Kidney (tissue), 14 donors: ENCODE results near the gene ANOS1. TPM values are rescaled to one million over a fixed set of nuclear protein-coding genes. Genes with fewer than 3 reads are reported as not detected.
A peak's percentile ranks its signal among the peaks of the same experiment; 100 is the strongest.

Source experiments
- DNase-seq, 5 donors: peaks; one replicate each; pipeline ENCODE4 v3.0.0-alpha.2; 2013 to 2020
- FAIRE-seq: peaks from 2 replicates; lab custom pipeline; 2012; peaks lifted over from hg19 to GRCh38; lab: Jason Lieb, UNC
- H3K27ac ChIP-seq, 2 donors: one replicate each; pipeline ENCODE4 v1.7.0; 2013; ENCODE audit warnings: low read depth in 2 of 2, low read length in 2 of 2, inconsistent platforms in 1 of 2
- H3K27me3 ChIP-seq: one replicate; pipeline ENCODE4 v1.7.1; 2013; ENCODE audit warnings: low read length, inconsistent platforms; ENCODE audit not compliant: control insufficient read depth, insufficient read depth
- H3K36me3 ChIP-seq, 3 donors: one replicate each; pipeline versions ENCODE4 v1.7.0 to v1.7.1; 2013; ENCODE audit warnings: low read length in 3 of 3, control low read depth in 1 of 3, inconsistent platforms in 1 of 3; ENCODE audit not compliant: insufficient read depth in 3 of 3, control insufficient read depth in 2 of 3
- H3K4me1 ChIP-seq, 3 donors: one replicate each; pipeline versions ENCODE4 v1.7.0 to v1.7.1; 2013; ENCODE audit warnings: low read length in 3 of 3, inconsistent platforms in 1 of 3, low read depth in 1 of 3; ENCODE audit not compliant: control insufficient read depth in 2 of 3, insufficient read depth in 2 of 3
- H3K4me3 ChIP-seq, 3 donors: one replicate each; pipeline versions ENCODE4 v1.7.0 to v1.8.1; 2013; ENCODE audit warnings: low read length in 3 of 3, control low read depth in 1 of 3, inconsistent platforms in 1 of 3
- H3K9ac ChIP-seq, 3 donors: one replicate each; pipeline versions ENCODE4 v1.7.0 to v1.7.1; 2013; ENCODE audit warnings: low read length in 3 of 3, control low read depth in 1 of 3, inconsistent platforms in 1 of 3
- H3K9me3 ChIP-seq, 3 donors: one replicate each; pipeline versions ENCODE4 v1.7.0 to v1.7.1; 2013; ENCODE audit warnings: low read length in 3 of 3, control low read depth in 1 of 3, inconsistent platforms in 1 of 3; ENCODE audit not compliant: control insufficient read depth in 2 of 3, insufficient read depth in 1 of 3
- intact Hi-C: fragments of 100-400 bp; cut with DNase I; formaldehyde crosslinking; loops from one replicate; pipeline ENCODE4 v1.11.1; 2022
- polyA plus RNA-seq: library from polyadenylated mRNA; stranded (reverse); fragments of 350-450 nt; fragmentation: Illumina TruSeq; extraction: RNeasy Lipid Tissue Mini Kit (QIAGEN cat#74804); gene quantifications from one replicate; pipeline ENCODE4 v1.2.3, GENCODE V29; 2014; ENCODE audit warnings: low read depth, low replicate concordance; ENCODE audit not compliant: insufficient read depth
- total RNA-seq: library from RNA; stranded (reverse); fragmentation: NEBNext Ultra II Directional; extraction: Animal tissue kit (Norgen Biotek cat#: 25700); gene quantifications from one replicate; pipeline ENCODE4 v1.2.1, GENCODE V29; 2021
- TF ChIP-seq, protein P1 (sequence below): IDR thresholded peaks from 3 replicates; pipeline ENCODE4 v1.5.1; 2012; ENCODE audit warnings: mild to moderate bottlenecking, moderate library complexity, borderline replicate concordance; ENCODE audit not compliant: insufficient read depth; ENCODE audit errors: extremely low read depth
- donor health status: control.
- donor health status: control.
- donor health status: control.
- donor health status: control.
- donor health status: control.
- donor health status: DM: yes; HTN: yes; CAD: no.
- donor health status: Normal renal cell carcinoma (clear cell type).

Gene ANOS1
- total and polyA plus RNA-seq, 2 donors from 2014 or later, result 0.69 to 2.3 TPM

DNA sequence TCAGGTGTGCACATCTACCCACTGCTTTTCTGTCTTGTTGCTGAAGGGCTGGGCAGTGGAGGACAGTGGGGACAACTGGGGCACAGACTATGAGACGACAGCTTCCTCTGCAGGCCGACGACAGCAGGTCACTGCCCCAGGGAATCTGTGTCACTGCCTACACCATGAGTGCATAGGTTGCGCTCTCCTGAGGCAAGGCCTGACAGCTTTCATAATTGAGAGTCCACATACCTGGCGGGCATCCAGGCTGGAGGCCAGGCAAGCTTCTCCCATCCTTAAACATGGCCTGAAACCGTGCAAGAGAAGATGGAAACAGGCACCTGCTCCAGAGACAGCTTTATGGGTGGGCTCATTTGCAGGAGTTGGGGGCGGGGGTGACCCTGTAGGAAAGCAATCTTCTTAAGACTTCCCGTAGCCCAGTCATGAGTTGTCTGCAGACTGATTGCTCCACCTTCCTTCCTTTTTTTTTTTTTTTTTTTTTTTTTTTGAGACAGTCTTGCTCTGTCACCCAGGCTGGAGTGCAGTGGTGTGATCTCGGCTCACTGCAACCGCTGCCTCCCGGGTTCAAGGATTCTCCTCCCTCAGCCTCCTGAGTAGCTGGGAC lies 2.9 kb downstream of the ANOS1 start:
- TF ChIP-seq, protein P1, sequence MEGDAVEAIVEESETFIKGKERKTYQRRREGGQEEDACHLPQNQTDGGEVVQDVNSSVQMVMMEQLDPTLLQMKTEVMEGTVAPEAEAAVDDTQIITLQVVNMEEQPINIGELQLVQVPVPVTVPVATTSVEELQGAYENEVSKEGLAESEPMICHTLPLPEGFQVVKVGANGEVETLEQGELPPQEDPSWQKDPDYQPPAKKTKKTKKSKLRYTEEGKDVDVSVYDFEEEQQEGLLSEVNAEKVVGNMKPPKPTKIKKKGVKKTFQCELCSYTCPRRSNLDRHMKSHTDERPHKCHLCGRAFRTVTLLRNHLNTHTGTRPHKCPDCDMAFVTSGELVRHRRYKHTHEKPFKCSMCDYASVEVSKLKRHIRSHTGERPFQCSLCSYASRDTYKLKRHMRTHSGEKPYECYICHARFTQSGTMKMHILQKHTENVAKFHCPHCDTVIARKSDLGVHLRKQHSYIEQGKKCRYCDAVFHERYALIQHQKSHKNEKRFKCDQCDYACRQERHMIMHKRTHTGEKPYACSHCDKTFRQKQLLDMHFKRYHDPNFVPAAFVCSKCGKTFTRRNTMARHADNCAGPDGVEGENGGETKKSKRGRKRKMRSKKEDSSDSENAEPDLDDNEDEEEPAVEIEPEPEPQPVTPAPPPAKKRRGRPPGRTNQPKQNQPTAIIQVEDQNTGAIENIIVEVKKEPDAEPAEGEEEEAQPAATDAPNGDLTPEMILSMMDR, result no peak
- Histone ChIP-seq H3K4me3 (no peak overlapping the region), H3K9me3 (no peaks in the 10 kb centered on the region), H3K36me3 (no peaks in the 10 kb centered on the region), H3K27me3 (peaks cover 25% of the 10 kb centered on the region), H3K27ac (no peak overlapping the region), H3K4me1 (no peaks in the 10 kb centered on the region), H3K9ac (no peak overlapping the region)
- peak in 1 of 5 donors; percentile 3 for DNase-seq
- no peak for FAIRE-seq
- intact Hi-C loops, result no loop called here

- H3K4me1 ChIP-seq, result no peaks in the 10 kb centered on the region
- intact Hi-C loops, result no loop called here
- DNase-seq (peak in 1 of 5 donors; percentile 13), FAIRE-seq (no peak)
- no peak overlapping the region for H3K4me3 ChIP-seq
- H3K27ac ChIP-seq, result no peak overlapping the region
- H3K36me3 ChIP-seq, result no peaks in the 10 kb centered on the region
- H3K27me3 ChIP-seq, result peaks cover 25% of the 10 kb centered on the region
- no peaks in the 10 kb centered on the region for H3K9me3 ChIP-seq
- TF ChIP-seq, protein P1, result no peak
- no peak overlapping the region for H3K9ac ChIP-seq
Measured at GRCh38 chrX:8726031-8726652, 5.8 kb downstream of the ANOS1 start.

GRCh38 chrX:8724300-8724699 lies 7.6 kb downstream of the ANOS1 start:
- no peaks in the 10 kb centered on the region for H3K4me1 ChIP-seq
- no peaks in the 10 kb centered on the region for H3K9me3 ChIP-seq
- no peak overlapping the region for H3K27ac ChIP-seq
- intact Hi-C loops, result no loop called here
- TF ChIP-seq, protein P1, result no peak
- FAIRE-seq (no peak), DNase-seq (no peak)
- no peaks in the 10 kb centered on the region for H3K36me3 ChIP-seq
- H3K27me3 ChIP-seq, result peaks cover 19% of the 10 kb centered on the region
- no peak overlapping the region for H3K9ac ChIP-seq
- H3K4me3 ChIP-seq, result no peak overlapping the region
